ENCODE measurements around the gene RPS6KA3.
A peak's percentile ranks its signal among the peaks of the same experiment; 100 is the strongest.
"Not testable (repeated sequence)": the region's sequence is repeated elsewhere in the genome, so short reads cannot be mapped to it uniquely, and the experiment has no call there.

The RPS6KA3 gene

GRCh38 chrX:20149326-20149725 lies 117.4 kb downstream of the RPS6KA3 start:
- DNase-seq (ENCODE audit: low read depth in 1 of 2, low spot score in 1 of 2) = no peak

GRCh38 chrX:20147561-20147960 lies 119.1 kb downstream of the RPS6KA3 start:
- no peak for DNase-seq (ENCODE audit: low read depth in 1 of 2, low spot score in 1 of 2)

DNA sequence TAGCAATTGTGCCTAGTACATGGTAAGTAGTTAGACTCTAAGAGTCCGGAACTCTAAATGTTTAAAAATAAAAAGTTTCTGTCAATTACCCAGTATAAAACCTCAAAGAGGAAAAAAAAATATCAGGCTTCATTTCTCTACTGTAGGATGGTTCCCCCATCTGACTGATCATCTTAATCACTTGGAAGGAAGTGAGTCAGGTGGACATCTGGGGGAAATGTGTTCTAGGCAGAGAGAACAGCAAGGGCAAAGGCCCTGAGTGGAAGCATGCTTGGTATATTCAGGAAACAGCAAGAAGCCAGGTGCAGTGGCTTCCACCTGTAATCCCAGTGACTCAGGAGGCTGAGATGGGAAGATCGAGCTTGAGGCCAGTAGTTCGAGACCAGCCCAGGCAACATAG lies 122.2 kb downstream of the RPS6KA3 start:
- DNase-seq (ENCODE audit: low read depth in 1 of 2, low spot score in 1 of 2) = no peak

DNA sequence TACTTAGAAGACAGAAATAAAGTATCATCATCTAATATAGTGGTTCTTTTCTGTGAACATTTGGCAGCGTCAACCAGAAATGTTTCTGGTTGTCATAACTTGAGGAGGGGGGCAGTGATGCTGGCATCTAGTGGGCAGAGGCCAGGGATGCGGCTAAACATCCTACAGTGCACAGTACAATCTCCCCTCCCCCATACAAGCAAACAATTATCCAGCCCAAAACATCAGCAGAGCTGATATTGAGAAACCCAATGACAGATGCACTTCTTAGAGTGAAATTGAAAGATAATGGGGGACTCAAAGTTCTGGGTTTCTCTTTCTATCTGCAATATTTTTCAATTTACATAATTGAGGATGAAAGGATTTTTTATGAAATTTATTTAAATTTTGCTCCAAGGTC lies 123.1 kb downstream of the RPS6KA3 start:
- DNase-seq (ENCODE audit: low read depth in 1 of 2, low spot score in 1 of 2) = no peak

DNA sequence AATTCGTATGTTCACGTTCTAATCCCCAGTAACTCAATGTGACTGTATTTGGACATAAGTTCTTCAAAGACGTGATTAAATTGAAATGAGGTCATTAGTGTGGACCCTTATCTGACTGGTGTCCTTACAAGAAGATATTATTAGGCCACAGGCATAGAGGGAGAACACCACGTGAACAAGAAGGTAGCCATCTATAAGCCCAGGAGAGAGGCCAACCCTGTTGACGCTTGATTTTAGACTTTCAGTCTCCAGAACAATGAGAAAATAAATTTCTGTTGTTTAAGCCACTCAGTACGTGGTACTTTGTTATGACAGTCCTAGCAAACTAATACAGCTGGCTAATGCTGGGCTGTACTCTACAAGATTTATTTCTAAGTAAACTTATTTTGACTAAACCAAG lies 123.6 kb downstream of the RPS6KA3 start:
- no peak for DNase-seq (ENCODE audit: low read depth in 1 of 2, low spot score in 1 of 2)

GRCh38 chrX:20141281-20142220 lies 125.2 kb downstream of the RPS6KA3 start, which contains the start of gene EIF1AX:
TSS of gene EIF1AX (minus strand) at chrX:20141838. CDS start at chrX:20141640, 198 bp downstream.
- DNase-seq (ENCODE audit: low read depth in 1 of 2, low spot score in 1 of 2) = peak; percentile 85 to 90

DNA sequence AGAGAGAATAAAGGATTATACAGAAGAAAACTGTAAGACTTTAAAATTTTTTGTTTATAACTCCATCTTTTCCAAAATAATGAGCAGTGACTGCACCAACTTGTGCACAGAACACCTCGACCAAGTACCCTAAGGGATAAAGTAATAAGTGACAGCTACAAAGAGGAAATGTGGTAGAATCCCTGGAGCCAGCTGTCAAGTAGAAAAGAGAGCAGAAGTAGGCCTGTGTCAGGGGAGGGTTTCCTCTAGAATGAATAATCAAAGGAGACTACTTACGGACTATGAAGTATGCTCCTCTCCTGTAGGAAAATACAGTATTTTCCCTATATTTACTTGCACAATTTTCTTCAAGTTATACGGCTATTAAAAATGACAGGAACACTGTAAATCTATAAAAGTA lies 126.3 kb downstream of the RPS6KA3 start:
- no peak for DNase-seq (ENCODE audit: low read depth in 1 of 2, low spot score in 1 of 2)

GRCh38 chrX:20139966-20140365 lies 126.7 kb downstream of the RPS6KA3 start:
- no peak for DNase-seq (ENCODE audit: low read depth in 1 of 2, low spot score in 1 of 2)

DNA sequence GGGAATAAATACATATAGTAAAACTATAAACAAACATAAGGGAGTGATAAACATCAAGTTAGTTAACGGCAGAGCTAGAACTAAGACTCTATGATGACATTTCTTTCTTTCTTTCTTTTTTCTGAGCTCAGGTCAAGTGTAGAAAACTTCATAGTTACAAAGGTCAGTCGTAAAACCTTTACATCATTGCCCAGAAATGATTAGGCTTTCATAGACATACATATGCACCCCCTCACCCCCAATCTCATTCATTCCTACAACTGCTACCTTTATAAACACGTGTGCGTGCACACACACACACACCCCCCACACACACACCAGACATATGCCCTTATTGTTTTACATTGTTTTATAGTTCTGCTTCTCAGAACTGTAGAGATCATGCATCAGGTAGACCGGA lies 130.8 kb downstream of the RPS6KA3 start:
- DNase-seq (ENCODE audit: low read depth in 1 of 2, low spot score in 1 of 2) = no peak

DNA sequence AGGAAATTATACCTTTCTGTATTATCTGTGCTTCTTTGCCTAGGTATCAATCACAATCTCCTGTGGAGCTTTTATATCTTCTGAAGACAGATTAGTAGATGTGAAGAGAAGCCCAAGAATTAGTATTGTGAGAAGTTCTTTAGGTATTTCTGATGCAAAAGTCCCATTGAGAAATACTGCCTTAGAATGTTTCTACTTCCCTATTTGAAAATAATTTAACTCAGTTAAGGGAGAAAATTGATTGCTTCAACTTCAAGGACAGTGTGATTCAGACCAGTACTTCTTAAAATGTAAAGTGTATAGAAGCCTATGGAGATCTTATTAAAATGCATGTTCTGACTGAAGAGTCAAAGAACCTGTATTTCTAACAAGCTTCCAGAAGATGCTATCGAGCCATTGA lies 134.0 kb downstream of the RPS6KA3 start:
- no peak for DNase-seq (ENCODE audit: low read depth in 1 of 2, low spot score in 1 of 2)

GRCh38 chrX:20130357-20130756 lies 136.4 kb downstream of the RPS6KA3 start:
- DNase-seq (ENCODE audit: low read depth in 1 of 2, low spot score in 1 of 2) = no peak

DNA sequence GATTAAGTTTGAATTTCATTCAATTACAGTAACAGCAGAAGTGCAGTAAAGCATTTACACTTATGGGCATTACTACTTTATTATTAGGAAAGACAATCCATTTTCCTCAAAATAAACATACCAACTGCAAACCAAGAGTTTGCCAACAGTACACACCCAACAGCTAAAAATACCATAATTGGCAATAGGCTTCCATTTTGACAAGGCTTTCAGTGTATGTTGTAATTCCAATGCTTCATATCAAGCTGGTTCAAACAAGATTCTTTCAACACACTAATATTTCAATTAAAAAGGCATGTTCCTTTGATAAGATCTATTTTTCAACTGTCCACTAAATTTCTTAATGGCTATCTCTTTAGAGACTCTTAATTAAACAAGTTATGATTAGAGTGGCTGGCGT lies 137.2 kb downstream of the RPS6KA3 start:
- no peak for DNase-seq (ENCODE audit: low read depth in 1 of 2, low spot score in 1 of 2)

GRCh38 chrX:20128670-20129069 lies 138.0 kb downstream of the RPS6KA3 start:
- no peak for DNase-seq (ENCODE audit: low read depth in 1 of 2, low spot score in 1 of 2)

DNA sequence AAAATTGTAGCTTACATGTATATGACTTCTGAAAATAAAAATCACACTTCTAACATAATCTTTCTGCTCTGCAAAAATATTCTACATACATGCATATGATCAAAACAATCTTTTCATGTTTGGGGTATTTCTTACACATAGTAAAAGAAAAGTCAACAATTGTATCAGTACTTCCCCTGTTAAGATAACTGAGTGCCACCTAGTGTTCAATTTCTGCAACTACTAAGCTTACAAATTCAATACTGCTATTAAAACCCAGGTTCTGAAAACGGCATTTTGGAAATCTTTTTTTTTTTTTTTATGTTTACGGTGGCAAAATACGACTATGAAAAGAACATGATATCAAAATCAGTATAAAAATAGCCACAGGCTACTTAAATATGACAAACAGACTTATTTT lies 139.3 kb downstream of the RPS6KA3 start:
- not testable (repeated sequence) for DNase-seq (ENCODE audit: low read depth in 1 of 2, low spot score in 1 of 2)

DNA sequence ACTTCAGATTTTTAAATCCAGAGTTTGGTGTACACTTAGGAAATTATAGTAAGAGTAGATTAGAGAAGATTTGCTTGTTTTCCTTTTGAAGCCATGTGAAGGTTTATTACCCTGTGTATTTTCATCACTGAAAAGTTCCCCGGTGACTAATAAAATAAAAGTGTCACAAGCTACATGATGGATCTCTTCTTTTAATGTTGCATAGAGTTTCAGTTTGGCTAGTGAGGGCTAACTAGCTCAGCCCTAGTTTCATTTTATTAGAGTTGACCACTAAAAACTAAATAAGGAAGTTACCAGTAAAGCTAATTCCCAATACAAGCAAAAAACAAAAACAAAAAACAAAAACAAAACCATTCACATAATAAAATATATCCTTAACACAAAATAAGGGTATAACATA lies 139.9 kb downstream of the RPS6KA3 start:
- DNase-seq (ENCODE audit: low read depth in 1 of 2, low spot score in 1 of 2) = not testable (repeated sequence)

GRCh38 chrX:20124964-20125363 lies 141.7 kb downstream of the RPS6KA3 start:
- DNase-seq (ENCODE audit: low read depth in 1 of 2, low spot score in 1 of 2) = no peak

GRCh38 chrX:20118065-20118824 lies 148.5 kb downstream of the RPS6KA3 start:
- DNase-seq (ENCODE audit: low read depth in 1 of 2, low spot score in 1 of 2) = no peak

GRCh38 chrX:20116577-20117240 lies 150.0 kb downstream of the RPS6KA3 start, which contains the start of gene MAP7D2:
TSS of gene MAP7D2 (minus strand) at chrX:20116907. CDS start at chrX:20116879, 28 bp downstream.
- no peak for DNase-seq (ENCODE audit: low read depth in 1 of 2, low spot score in 1 of 2)

DNA sequence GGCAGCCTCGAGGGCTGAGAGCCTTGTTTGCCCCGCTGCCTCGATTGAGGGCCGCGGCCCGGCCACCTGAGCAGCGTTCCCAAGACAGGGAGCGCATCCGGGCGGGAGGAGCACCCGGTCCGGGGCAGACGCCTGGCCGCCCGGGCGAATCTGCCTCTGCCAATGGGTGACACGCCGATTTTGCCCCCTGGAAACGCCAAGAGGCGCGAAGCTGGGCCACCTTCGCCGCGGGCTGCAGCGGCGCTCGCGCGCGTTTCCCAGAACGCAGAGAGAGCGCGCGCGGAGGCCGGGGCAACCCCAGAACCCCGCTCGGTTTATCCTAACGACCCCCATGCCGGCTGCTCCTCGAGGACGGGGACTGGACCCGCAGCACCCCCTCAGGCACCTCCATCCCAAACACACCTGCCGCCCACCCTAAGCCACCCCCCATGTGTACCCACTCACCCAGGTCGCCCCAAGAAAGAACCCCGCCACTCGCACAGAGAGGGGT lies 150.6 kb downstream of the RPS6KA3 start:
- DNase-seq (ENCODE audit: low read depth in 1 of 2, low spot score in 1 of 2) = no peak

GRCh38 chrX:20112022-20112774 lies 154.5 kb downstream of the RPS6KA3 start:
- no peak for DNase-seq (ENCODE audit: low read depth in 1 of 2, low spot score in 1 of 2)

DNA sequence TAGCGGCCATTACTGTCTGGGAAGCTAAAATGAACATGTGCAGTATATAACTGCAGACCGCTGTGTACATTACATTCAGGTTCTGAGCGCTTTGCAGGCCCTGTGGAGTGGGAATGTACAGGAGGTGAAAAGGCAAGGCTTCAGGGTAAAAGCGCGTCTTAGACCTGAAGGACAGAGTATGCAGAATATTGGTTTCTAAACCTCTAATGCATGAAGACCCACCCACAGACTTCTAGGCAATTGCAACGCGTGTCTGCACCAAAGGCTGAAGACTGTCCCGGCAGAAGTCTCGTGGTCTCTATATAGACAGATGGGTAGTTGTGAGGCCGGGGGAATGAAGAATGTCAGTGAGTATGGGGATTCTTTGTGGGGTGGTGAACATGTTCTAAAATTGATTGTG lies 155.4 kb downstream of the RPS6KA3 start:
- DNase-seq (ENCODE audit: low read depth in 1 of 2, low spot score in 1 of 2) = no peak
